Liver (tissue), 9 donors: ENCODE results near the gene SMARCC1. TPM values are rescaled to one million over a fixed set of nuclear protein-coding genes. Genes with fewer than 3 reads are reported as not detected.

ENCODE experiments used
- DNase-seq: peaks from one replicate; pipeline ENCODE4 v3.0.0-alpha.2; 2017; ENCODE audit warnings: low spot score
- H3K27ac ChIP-seq, 2 donors: one replicate each; pipeline ENCODE4 v1.7.0; 2013; ENCODE audit warnings: inconsistent platforms in 2 of 2, low read length in 2 of 2, control low read depth in 1 of 2, low read depth in 1 of 2, mild to moderate bottlenecking in 1 of 2
- H3K27me3 ChIP-seq, 4 donors: one replicate each; pipeline versions ENCODE4 v1.6.1 to v1.7.0; 2013; ENCODE audit warnings: low read length in 3 of 4, inconsistent platforms in 1 of 4, mild to moderate bottlenecking in 1 of 4, moderate library complexity in 1 of 4; ENCODE audit not compliant: control insufficient read depth in 4 of 4, insufficient read depth in 4 of 4
- H3K36me3 ChIP-seq, 4 donors: one replicate each; pipeline versions ENCODE4 v1.6.1 to v1.7.0; 2013; ENCODE audit warnings: low read length in 3 of 4, mild to moderate bottlenecking in 3 of 4, low read depth in 1 of 4, moderate library complexity in 1 of 4; ENCODE audit not compliant: control insufficient read depth in 4 of 4, insufficient read depth in 3 of 4
- H3K4me1 ChIP-seq, 4 donors: one replicate each; pipeline versions ENCODE4 v1.6.1 to v1.7.0; 2013; ENCODE audit warnings: low read length in 3 of 4, mild to moderate bottlenecking in 3 of 4, moderate library complexity in 1 of 4; ENCODE audit not compliant: control insufficient read depth in 4 of 4, insufficient read depth in 4 of 4
- H3K4me3 ChIP-seq, 3 donors: one replicate each; pipeline versions ENCODE4 v1.6.1 to v1.7.0; 2013; ENCODE audit warnings: low read length in 3 of 3, control low read depth in 1 of 3, low read depth in 1 of 3, mild to moderate bottlenecking in 1 of 3
- H3K9ac ChIP-seq, 2 donors: one replicate each; pipeline ENCODE4 v1.7.0; 2013; ENCODE audit warnings: low read length in 2 of 2, mild to moderate bottlenecking in 2 of 2, moderate library complexity in 2 of 2, control low read depth in 1 of 2, low read depth in 1 of 2
- H3K9me3 ChIP-seq, 4 donors: one replicate each; pipeline versions ENCODE4 v1.6.1 to v1.7.0; 2013; ENCODE audit warnings: low read length in 3 of 4; ENCODE audit not compliant: control insufficient read depth in 4 of 4
- CTCF ChIP-seq: fragments of 150-350 bp; IDR thresholded peaks from 2 replicates; pipeline ENCODE4 v1.5.1; 2017; ENCODE audit warnings: improper control_type of control experiment, low read depth, low read length; ENCODE audit not compliant: missing input control
- EGR1 ChIP-seq, 2 donors: IDR thresholded peaks; 2 replicates each; pipeline ENCODE4 v1.6.1; 2016 to 2018; ENCODE audit warnings: antibody characterized with exemption in 2 of 2, low read depth in 2 of 2
- FOXA2 ChIP-seq: IDR thresholded peaks from 2 replicates; pipeline ENCODE4 v1.6.1; 2016; ENCODE audit warnings: antibody characterized with exemption
- GABPA ChIP-seq, 2 donors: IDR thresholded peaks in 1 of 2; conservative IDR thresholded peaks in 1 of 2; 2 replicates each; pipeline ENCODE4 v1.6.1; 2016; ENCODE audit warnings: antibody characterized with exemption in 2 of 2, mild to moderate bottlenecking in 1 of 2, moderate library complexity in 1 of 2
- HNF4A ChIP-seq, 2 donors: conservative IDR thresholded peaks; 2 replicates each; pipeline ENCODE4 v1.6.1; 2016; ENCODE audit warnings: antibody characterized with exemption in 2 of 2, mild to moderate bottlenecking in 2 of 2
- HNF4G ChIP-seq: IDR thresholded peaks from 2 replicates; pipeline ENCODE4 v1.6.1; 2016; ENCODE audit warnings: antibody characterized with exemption
- JUND ChIP-seq, 2 donors: IDR thresholded peaks; 2 replicates each; pipeline ENCODE4 v1.6.1; 2016; ENCODE audit warnings: antibody characterized with exemption in 2 of 2
- MAX ChIP-seq: IDR thresholded peaks from 2 replicates; pipeline ENCODE4 v1.6.1; 2016; ENCODE audit warnings: antibody characterized with exemption
- NR2F2 ChIP-seq: IDR thresholded peaks from 2 replicates; pipeline ENCODE4 v1.6.1; 2016; ENCODE audit warnings: antibody characterized with exemption
- RAD21 ChIP-seq, 2 donors: IDR thresholded peaks; 2 replicates each; pipeline ENCODE4 v1.6.1; 2016; ENCODE audit warnings: antibody characterized with exemption in 2 of 2, mild to moderate bottlenecking in 2 of 2
- RXRA ChIP-seq, 2 donors: IDR thresholded peaks; 2 replicates each; pipeline ENCODE4 v1.6.1; 2017 to 2018; ENCODE audit warnings: antibody characterized with exemption in 2 of 2, mild to moderate bottlenecking in 1 of 2
- SP1 ChIP-seq: IDR thresholded peaks from 2 replicates; pipeline ENCODE4 v1.6.1; 2018; ENCODE audit warnings: antibody characterized with exemption, mild to moderate bottlenecking
- TAF1 ChIP-seq: conservative IDR thresholded peaks from 2 replicates; pipeline ENCODE4 v1.6.1; 2016; ENCODE audit warnings: antibody characterized with exemption, mild to moderate bottlenecking
- YY1 ChIP-seq: IDR thresholded peaks from 2 replicates; pipeline ENCODE4 v1.6.1; 2016; ENCODE audit warnings: antibody characterized with exemption, mild to moderate bottlenecking
- WGBS: extraction: QIAGEN DNeasy Blood & Tissue Kit; methylation state at CpG from one replicate; pipeline ENCODE4 v1.1.7; 2013; 5-methylcytosine and 5-hydroxymethylcytosine counted together
- polyA plus RNA-seq, 2 donors: library from polyadenylated mRNA; stranded (reverse) in 1 of 2; unstranded in 1 of 2; fragments of 200-250 nt in 1 of 2; fragments of >200 nt in 1 of 2; fragmentation: Nextera tagmentation in 1 of 2; extraction: Ambion mirVana in 1 of 2; gene quantifications; one replicate each; pipeline versions ENCODE4 v1.2.1 to v1.2.3, GENCODE V29; 2013 to 2015
- total RNA-seq, 2 donors: library from RNA; depleted of rRNA; stranded (reverse); fragments of >200 nt; gene quantifications; one replicate each; pipeline ENCODE4 v1.2.3, GENCODE V29; 2014
- TF ChIP-seq, protein P1 (sequence below): IDR thresholded peaks from 2 replicates; pipeline ENCODE4 v1.6.1; 2016; ENCODE audit warnings: antibody characterized with exemption, mild to moderate bottlenecking
- donor health status: healthy.
- donor health status: healthy.
- donor health status: healthy.
- donor health status: healthy.
- donor health status: healthy.

Gene SMARCC1
- total and polyA plus RNA-seq, 4 donors: 6.6 to 19.8 (median 12.6) TPM

DNA sequence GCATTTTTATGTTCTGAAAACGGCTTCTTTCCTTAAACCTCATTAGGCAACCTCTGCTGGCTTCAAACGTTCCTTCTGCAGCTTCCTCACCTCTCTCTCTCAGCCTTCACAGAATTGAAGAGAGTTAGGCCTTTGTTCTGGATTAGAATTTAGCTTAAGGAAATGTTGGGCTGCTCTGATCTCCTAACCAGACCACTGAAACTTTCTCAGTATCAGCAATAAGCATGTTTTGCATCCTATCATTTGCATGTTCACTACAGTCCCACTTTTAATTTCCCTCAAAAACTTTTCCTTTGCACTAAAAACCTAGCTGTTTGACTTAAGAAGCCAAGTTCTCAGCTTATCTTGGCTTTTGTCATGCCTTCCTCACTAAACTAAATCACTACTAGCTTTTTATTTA lies 49.5 kb downstream of the SMARCC1 start:
- WGBS: 86% methylated on average over 2 of the region's 2 CpGs
- Histone ChIP-seq H3K36me3 (peaks cover 14 to 46% (median 31%) of the 10 kb centered on the region in 4 donors), H3K27ac (no peak overlapping the region), H3K9me3 (no peaks in the 10 kb centered on the region), H3K9ac (no peak overlapping the region), H3K4me1 (no peaks in the 10 kb centered on the region), H3K27me3 (no peaks in the 10 kb centered on the region), H3K4me3 (no peak overlapping the region)
- no peak for DNase-seq
- TF ChIP-seq EGR1 (IDR thresholded peaks at IDR 0.05; ENCODE audit: low read depth in 2 of 2): no peak
- TF ChIP-seq CTCF: no peak
- TF ChIP-seq GABPA (IDR thresholded peaks at IDR 0.05 in 1 of 2, conservative IDR thresholded peaks at IDR 0.05 in 1 of 2): no peak
- no peak for TF ChIP-seq SP1
- no peak for TF ChIP-seq FOXA2
- no peak for TF ChIP-seq YY1

DNA sequence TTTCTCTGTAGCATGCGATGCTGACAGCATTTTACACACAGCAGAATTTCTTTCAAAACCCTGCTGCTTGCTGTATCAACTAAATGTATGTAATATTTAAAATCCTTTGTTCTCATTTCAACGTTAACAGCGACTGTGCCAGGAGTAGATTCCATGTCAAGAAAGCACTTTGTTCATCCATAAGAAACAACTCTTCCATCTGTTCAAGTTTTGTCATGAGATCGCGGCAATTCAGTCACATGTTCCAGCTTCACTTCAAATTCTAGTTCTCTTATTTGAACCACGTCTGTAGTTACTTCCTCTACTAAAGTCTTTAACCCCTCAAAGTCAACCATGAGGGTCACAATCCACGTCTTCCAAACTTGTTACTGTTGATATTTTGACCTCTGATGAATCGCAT lies 50.6 kb downstream of the SMARCC1 start:
- Histone ChIP-seq H3K4me3 (no peak overlapping the region), H3K9ac (no peak overlapping the region), H3K27me3 (no peaks in the 10 kb centered on the region), H3K9me3 (no peaks in the 10 kb centered on the region), H3K4me1 (no peaks in the 10 kb centered on the region), H3K36me3 (peaks cover 17 to 49% (median 34%) of the 10 kb centered on the region in 4 donors), H3K27ac (no peak overlapping the region)
- no peak for TF ChIP-seq MAX
- TF ChIP-seq, protein P1, sequence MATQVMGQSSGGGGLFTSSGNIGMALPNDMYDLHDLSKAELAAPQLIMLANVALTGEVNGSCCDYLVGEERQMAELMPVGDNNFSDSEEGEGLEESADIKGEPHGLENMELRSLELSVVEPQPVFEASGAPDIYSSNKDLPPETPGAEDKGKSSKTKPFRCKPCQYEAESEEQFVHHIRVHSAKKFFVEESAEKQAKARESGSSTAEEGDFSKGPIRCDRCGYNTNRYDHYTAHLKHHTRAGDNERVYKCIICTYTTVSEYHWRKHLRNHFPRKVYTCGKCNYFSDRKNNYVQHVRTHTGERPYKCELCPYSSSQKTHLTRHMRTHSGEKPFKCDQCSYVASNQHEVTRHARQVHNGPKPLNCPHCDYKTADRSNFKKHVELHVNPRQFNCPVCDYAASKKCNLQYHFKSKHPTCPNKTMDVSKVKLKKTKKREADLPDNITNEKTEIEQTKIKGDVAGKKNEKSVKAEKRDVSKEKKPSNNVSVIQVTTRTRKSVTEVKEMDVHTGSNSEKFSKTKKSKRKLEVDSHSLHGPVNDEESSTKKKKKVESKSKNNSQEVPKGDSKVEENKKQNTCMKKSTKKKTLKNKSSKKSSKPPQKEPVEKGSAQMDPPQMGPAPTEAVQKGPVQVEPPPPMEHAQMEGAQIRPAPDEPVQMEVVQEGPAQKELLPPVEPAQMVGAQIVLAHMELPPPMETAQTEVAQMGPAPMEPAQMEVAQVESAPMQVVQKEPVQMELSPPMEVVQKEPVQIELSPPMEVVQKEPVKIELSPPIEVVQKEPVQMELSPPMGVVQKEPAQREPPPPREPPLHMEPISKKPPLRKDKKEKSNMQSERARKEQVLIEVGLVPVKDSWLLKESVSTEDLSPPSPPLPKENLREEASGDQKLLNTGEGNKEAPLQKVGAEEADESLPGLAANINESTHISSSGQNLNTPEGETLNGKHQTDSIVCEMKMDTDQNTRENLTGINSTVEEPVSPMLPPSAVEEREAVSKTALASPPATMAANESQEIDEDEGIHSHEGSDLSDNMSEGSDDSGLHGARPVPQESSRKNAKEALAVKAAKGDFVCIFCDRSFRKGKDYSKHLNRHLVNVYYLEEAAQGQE: no peak
- TF ChIP-seq HNF4A (conservative IDR thresholded peaks at IDR 0.05): no peak
- no peak for TF ChIP-seq SP1
- no peak for TF ChIP-seq EGR1 (IDR thresholded peaks at IDR 0.05; ENCODE audit: low read depth in 2 of 2)
- no peak for TF ChIP-seq GABPA (IDR thresholded peaks at IDR 0.05 in 1 of 2, conservative IDR thresholded peaks at IDR 0.05 in 1 of 2)
- TF ChIP-seq JUND (IDR thresholded peaks at IDR 0.05): no peak
- no peak for TF ChIP-seq TAF1
- no peak for TF ChIP-seq HNF4G
- TF ChIP-seq RAD21 (IDR thresholded peaks at IDR 0.05): no peak
- WGBS: 87% methylated on average over 8 of the region's 8 CpGs
- DNase-seq: no peak

GRCh38 chr3:47722859-47723258 lies 58.8 kb downstream of the SMARCC1 start:
- DNase-seq: no peak
- 88% methylated on average over 2 of the region's 2 CpGs for WGBS
- Histone ChIP-seq H3K27me3 (no peaks in the 10 kb centered on the region), H3K4me1 (no peaks in the 10 kb centered on the region), H3K36me3 (peaks cover 3 to 18% (median 11%) of the 10 kb centered on the region in 4 donors), H3K27ac (no peak overlapping the region), H3K9ac (no peak overlapping the region), H3K4me3 (no peak overlapping the region), H3K9me3 (no peaks in the 10 kb centered on the region)
- TF ChIP-seq CTCF (no peak), MAX (no peak), TAF1 (no peak), RXRA (IDR thresholded peaks at IDR 0.05) (no peak), YY1 (no peak), HNF4G (no peak), GABPA (IDR thresholded peaks at IDR 0.05 in 1 of 2, conservative IDR thresholded peaks at IDR 0.05 in 1 of 2) (no peak), EGR1 (IDR thresholded peaks at IDR 0.05; ENCODE audit: low read depth in 2 of 2) (no peak), SP1 (no peak), NR2F2 (no peak), RAD21 (IDR thresholded peaks at IDR 0.05) (no peak)
- TF ChIP-seq, protein P1: no peak
